HUES48 (cell line): ENCODE data around the gene CCZ1.
"Not testable (repeated sequence)": the region's sequence is repeated elsewhere in the genome, so short reads cannot be mapped to it uniquely, and the experiment has no call there.

Experiments used
- H3K27ac ChIP-seq: one replicate; pipeline ENCODE4 v1.7.0; 2013; ENCODE audit warnings: low read depth, low read length, inconsistent platforms
- H3K27me3 ChIP-seq: 2 replicates; pipeline ENCODE4 v1.6.1; 2013; ENCODE audit warnings: mild to moderate bottlenecking, low read length; ENCODE audit not compliant: control insufficient read depth, insufficient read depth
- H3K36me3 ChIP-seq: 2 replicates; pipeline ENCODE4 v1.6.1; 2013; ENCODE audit warnings: low read length; ENCODE audit not compliant: control insufficient read depth, insufficient read depth
- H3K4me1 ChIP-seq: 2 replicates; pipeline ENCODE4 v1.6.1; 2013; ENCODE audit warnings: mild to moderate bottlenecking, low read length; ENCODE audit not compliant: control insufficient read depth, insufficient read depth
- H3K4me3 ChIP-seq: 2 replicates; pipeline ENCODE4 v1.5.1; 2013; ENCODE audit warnings: mild to moderate bottlenecking, low read depth, low read length
- H3K9ac ChIP-seq: 2 replicates; pipeline ENCODE4 v1.6.1; 2013; ENCODE audit warnings: mild to moderate bottlenecking, low read depth, low read length, moderate library complexity
- H3K9me3 ChIP-seq: 2 replicates; pipeline ENCODE4 v1.6.1; 2013; ENCODE audit warnings: low read length; ENCODE audit not compliant: control insufficient read depth, insufficient read depth

The CCZ1 gene

GRCh38 chr7:5870311-5870710, 28.2 kb upstream of the CCZ1 start:
- no peak overlapping the region for H3K4me3 ChIP-seq
- H3K9ac ChIP-seq: no peak overlapping the region
- H3K4me1 ChIP-seq: peaks cover 4% of the 10 kb centered on the region; the same call in 1 of the 2 replicates
- no peaks in the 10 kb centered on the region for H3K27me3 ChIP-seq
- H3K9me3 ChIP-seq: no peaks in the 10 kb centered on the region
- no peak overlapping the region for H3K27ac ChIP-seq
- H3K36me3 ChIP-seq: no peaks in the 10 kb centered on the region

GRCh38 chr7:5872326-5872725, 26.2 kb upstream of the CCZ1 start:
- H3K4me3 ChIP-seq: no peak overlapping the region
- no peaks in the 10 kb centered on the region for H3K36me3 ChIP-seq
- H3K27ac ChIP-seq: no peak overlapping the region
- no peaks in the 10 kb centered on the region for H3K27me3 ChIP-seq
- no peak overlapping the region for H3K9ac ChIP-seq
- peaks cover 4% of the 10 kb centered on the region; the same call in 1 of the 2 replicates for H3K4me1 ChIP-seq
- no peaks in the 10 kb centered on the region for H3K9me3 ChIP-seq

- H3K36me3 ChIP-seq, H3K4me3 ChIP-seq, H3K27me3 ChIP-seq, H3K9ac ChIP-seq, H3K4me1 ChIP-seq, H3K27ac ChIP-seq, H3K9me3 ChIP-seq: not testable (repeated sequence)
Observed at GRCh38 chr7:5879591-5879990, 18.9 kb upstream of the CCZ1 start.

GRCh38 chr7:5880106-5880505, 18.4 kb upstream of the CCZ1 start:
- H3K4me1 ChIP-seq, H3K36me3 ChIP-seq, H3K9me3 ChIP-seq: not testable (repeated sequence)

GRCh38 chr7:5884431-5884830, 14.1 kb upstream of the CCZ1 start:
- H3K27ac ChIP-seq, H3K9ac ChIP-seq, H3K4me1 ChIP-seq, H3K4me3 ChIP-seq, H3K27me3 ChIP-seq, H3K9me3 ChIP-seq, H3K36me3 ChIP-seq: not testable (repeated sequence)

More at GRCh38 chr7:5880106-5880505, 18.4 kb upstream of the CCZ1 start:
- H3K27me3 ChIP-seq, H3K4me3 ChIP-seq, H3K9ac ChIP-seq, H3K27ac ChIP-seq: not testable (repeated sequence)

GRCh38 chr7:5888021-5888420, 10.5 kb upstream of the CCZ1 start:
- not testable (repeated sequence) for H3K27me3 ChIP-seq, H3K9ac ChIP-seq, H3K4me1 ChIP-seq, H3K27ac ChIP-seq, H3K4me3 ChIP-seq, H3K9me3 ChIP-seq, H3K36me3 ChIP-seq

- not testable (repeated sequence) for H3K36me3 ChIP-seq, H3K9ac ChIP-seq, H3K9me3 ChIP-seq, H3K4me1 ChIP-seq, H3K27me3 ChIP-seq, H3K27ac ChIP-seq, H3K4me3 ChIP-seq
Observed at GRCh38 chr7:5890244-5890643, 8.3 kb upstream of the CCZ1 start.

GRCh38 chr7:5892498-5892897, 6.0 kb upstream of the CCZ1 start:
- Histone ChIP-seq H3K4me1 (no peaks in the 10 kb centered on the region), H3K27me3 (no peaks in the 10 kb centered on the region), H3K9me3 (no peaks in the 10 kb centered on the region), H3K36me3 (no peaks in the 10 kb centered on the region), H3K4me3 (no peak overlapping the region), H3K27ac (no peak overlapping the region), H3K9ac (no peak overlapping the region)

- not testable (repeated sequence) for H3K4me3 ChIP-seq, H3K9ac ChIP-seq, H3K9me3 ChIP-seq, H3K4me1 ChIP-seq, H3K36me3 ChIP-seq, H3K27me3 ChIP-seq, H3K27ac ChIP-seq
Observed at GRCh38 chr7:5897369-5897919, 1.1 kb upstream of the CCZ1 start.

GRCh38 chr7:5903002-5903401, 4.5 kb downstream of the CCZ1 start:
- H3K9ac ChIP-seq, H3K27me3 ChIP-seq, H3K4me3 ChIP-seq, H3K9me3 ChIP-seq, H3K27ac ChIP-seq, H3K4me1 ChIP-seq: not testable (repeated sequence)
- peaks cover 26% of the 10 kb centered on the region for H3K36me3 ChIP-seq

GRCh38 chr7:5904726-5905125, 6.2 kb downstream of the CCZ1 start:
- peaks cover 29% of the 10 kb centered on the region for H3K36me3 ChIP-seq
- H3K27me3 ChIP-seq, H3K27ac ChIP-seq, H3K9me3 ChIP-seq, H3K4me3 ChIP-seq, H3K9ac ChIP-seq, H3K4me1 ChIP-seq: not testable (repeated sequence)

- not testable (repeated sequence) for H3K4me1 ChIP-seq, H3K4me3 ChIP-seq, H3K27me3 ChIP-seq, H3K27ac ChIP-seq, H3K9ac ChIP-seq, H3K9me3 ChIP-seq
- peaks cover 33% of the 10 kb centered on the region for H3K36me3 ChIP-seq
Observed at GRCh38 chr7:5908835-5909234, 10.3 kb downstream of the CCZ1 start.
